Osteoblast (primary cell): ENCODE data around the gene FOXL3. TPM values are rescaled to one million over a fixed set of nuclear protein-coding genes. Genes with fewer than 3 reads are reported as not detected.

Experiments used
- DNase-seq: peaks from one replicate; pipeline ENCODE4 v3.0.0; 2011; ENCODE audit warnings: low spot score, mixed read lengths; ENCODE audit not compliant: insufficient read length; ENCODE audit errors: missing footprints
- H2AFZ ChIP-seq: 2 replicates; pipeline ENCODE4 v1.6.0; 2011; ENCODE audit warnings: mild to moderate bottlenecking, low read length
- H3K27ac ChIP-seq: 2 replicates; pipeline ENCODE4 v1.5.1; 2011; ENCODE audit warnings: mild to moderate bottlenecking, low read depth, low read length, moderate library complexity
- H3K27me3 ChIP-seq: 2 replicates; pipeline ENCODE4 v1.6.0; 2012; ENCODE audit warnings: mild to moderate bottlenecking, control low read depth, inconsistent platforms, low read length, moderate library complexity; ENCODE audit not compliant: insufficient read depth
- H3K36me3 ChIP-seq: 2 replicates; pipeline ENCODE4 v1.5.1; 2011; ENCODE audit warnings: mild to moderate bottlenecking, low read length, control low read depth, moderate library complexity; ENCODE audit not compliant: insufficient read depth
- H3K4me1 ChIP-seq: 2 replicates; pipeline ENCODE4 v1.5.1; 2011; ENCODE audit warnings: mild to moderate bottlenecking, low read length, control low read depth, moderate library complexity; ENCODE audit not compliant: insufficient read depth
- H3K4me2 ChIP-seq: 2 replicates; pipeline ENCODE4 v1.6.0; 2011; ENCODE audit warnings: mild to moderate bottlenecking, low read length; ENCODE audit not compliant: insufficient read depth
- H3K4me3 ChIP-seq: fragments of 200-600 bp; sonication (generic); 3 replicates; pipeline ENCODE4 v1.5.1; 2012; ENCODE audit warnings: mild to moderate bottlenecking, low read length, inconsistent platforms; ENCODE audit not compliant: insufficient read depth
- H3K79me2 ChIP-seq: 2 replicates; pipeline ENCODE4 v1.6.0; 2012; ENCODE audit warnings: mild to moderate bottlenecking, low read length, control low read depth, inconsistent platforms; ENCODE audit not compliant: insufficient read depth
- H3K9me3 ChIP-seq: 2 replicates; pipeline ENCODE4 v1.5.1; 2011; ENCODE audit warnings: low read depth, low read length, control low read depth
- H4K20me1 ChIP-seq: 2 replicates; pipeline ENCODE4 v1.6.0; 2012; ENCODE audit warnings: mild to moderate bottlenecking, low read length, control low read depth; ENCODE audit not compliant: insufficient read depth
- total RNA-seq: library from RNA; depleted of rRNA; stranded (reverse); fragments of >200 nt; gene quantifications from 2 replicates; pipeline ENCODE4 v1.2.3, GENCODE V29; 2012
- TF ChIP-seq, protein P1 (sequence below): IDR thresholded peaks from 2 replicates; pipeline ENCODE4 v1.5.1; 2011; ENCODE audit warnings: mild to moderate bottlenecking, low read depth, low read length, moderate library complexity; ENCODE audit errors: extremely low read depth

FOXL3 gene
- total RNA-seq, 1 donor = not detected

GRCh38 chr7:318878-319661 is 29.1 kb downstream of the FOXL3 start:
- no peaks in the 10 kb centered on the region for H3K36me3 ChIP-seq
- H2AFZ ChIP-seq = no peak overlapping the region
- H4K20me1 ChIP-seq = no peaks in the 10 kb centered on the region
- peaks cover 70% of the 10 kb centered on the region for H3K27me3 ChIP-seq
- H3K79me2 ChIP-seq = no peaks in the 10 kb centered on the region
- H3K9me3 ChIP-seq = peaks cover 2% of the 10 kb centered on the region
- TF ChIP-seq, protein P1, sequence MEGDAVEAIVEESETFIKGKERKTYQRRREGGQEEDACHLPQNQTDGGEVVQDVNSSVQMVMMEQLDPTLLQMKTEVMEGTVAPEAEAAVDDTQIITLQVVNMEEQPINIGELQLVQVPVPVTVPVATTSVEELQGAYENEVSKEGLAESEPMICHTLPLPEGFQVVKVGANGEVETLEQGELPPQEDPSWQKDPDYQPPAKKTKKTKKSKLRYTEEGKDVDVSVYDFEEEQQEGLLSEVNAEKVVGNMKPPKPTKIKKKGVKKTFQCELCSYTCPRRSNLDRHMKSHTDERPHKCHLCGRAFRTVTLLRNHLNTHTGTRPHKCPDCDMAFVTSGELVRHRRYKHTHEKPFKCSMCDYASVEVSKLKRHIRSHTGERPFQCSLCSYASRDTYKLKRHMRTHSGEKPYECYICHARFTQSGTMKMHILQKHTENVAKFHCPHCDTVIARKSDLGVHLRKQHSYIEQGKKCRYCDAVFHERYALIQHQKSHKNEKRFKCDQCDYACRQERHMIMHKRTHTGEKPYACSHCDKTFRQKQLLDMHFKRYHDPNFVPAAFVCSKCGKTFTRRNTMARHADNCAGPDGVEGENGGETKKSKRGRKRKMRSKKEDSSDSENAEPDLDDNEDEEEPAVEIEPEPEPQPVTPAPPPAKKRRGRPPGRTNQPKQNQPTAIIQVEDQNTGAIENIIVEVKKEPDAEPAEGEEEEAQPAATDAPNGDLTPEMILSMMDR = no peak
- H3K4me2 ChIP-seq = no peak overlapping the region
- no peak overlapping the region for H3K27ac ChIP-seq
- peak; percentile 37 for DNase-seq
- H3K4me3 ChIP-seq = no peak overlapping the region
- H3K4me1 ChIP-seq = no peaks in the 10 kb centered on the region

- Histone ChIP-seq H3K79me2 (no peaks in the 10 kb centered on the region), H4K20me1 (no peaks in the 10 kb centered on the region), H3K4me3 (no peak overlapping the region), H3K27me3 (peaks cover 61% of the 10 kb centered on the region), H2AFZ (no peak overlapping the region), H3K9me3 (peaks cover 2% of the 10 kb centered on the region), H3K27ac (no peak overlapping the region), H3K4me1 (no peaks in the 10 kb centered on the region), H3K4me2 (no peak overlapping the region), H3K36me3 (no peaks in the 10 kb centered on the region)
- peak; percentile 22 for DNase-seq
- TF ChIP-seq, protein P1 = no peak
Measured at GRCh38 chr7:320297-320696, 30.3 kb downstream of the FOXL3 start.

GRCh38 chr7:322111-322671 is 32.2 kb downstream of the FOXL3 start:
- DNase-seq = peak; percentile 97
- H3K4me1 ChIP-seq = no peaks in the 10 kb centered on the region
- TF ChIP-seq, protein P1 = peak; percentile 54
- no peak overlapping the region for H3K4me3 ChIP-seq
- no peaks in the 10 kb centered on the region for H4K20me1 ChIP-seq
- no peaks in the 10 kb centered on the region for H3K36me3 ChIP-seq
- no peaks in the 10 kb centered on the region for H3K79me2 ChIP-seq
- H2AFZ ChIP-seq = no peak overlapping the region
- H3K27me3 ChIP-seq = peaks cover 46% of the 10 kb centered on the region
- no peak overlapping the region for H3K27ac ChIP-seq
- H3K4me2 ChIP-seq = no peak overlapping the region
- peaks cover 9% of the 10 kb centered on the region for H3K9me3 ChIP-seq

GRCh38 chr7:322708-323111 is 32.7 kb downstream of the FOXL3 start:
- Histone ChIP-seq H3K4me1 (no peaks in the 10 kb centered on the region), H3K79me2 (no peaks in the 10 kb centered on the region), H3K4me3 (no peak overlapping the region), H4K20me1 (no peaks in the 10 kb centered on the region), H3K27me3 (peaks cover 41% of the 10 kb centered on the region), H3K4me2 (no peak overlapping the region), H2AFZ (no peak overlapping the region), H3K36me3 (no peaks in the 10 kb centered on the region), H3K9me3 (peaks cover 9% of the 10 kb centered on the region), H3K27ac (no peak overlapping the region)
- TF ChIP-seq, protein P1 = no peak
- no peak for DNase-seq
